Breast epithelium (tissue), 3 donors: ENCODE data around the gene IL1F10.

ENCODE experiments used
- POLR2A ChIP-seq: fragments of 450-650 bp; IDR thresholded peaks from one replicate; pipeline ENCODE4 v1.6.1; 2016; ENCODE audit warnings: antibody characterized with exemption, mild to moderate bottlenecking, moderate library complexity
- TF ChIP-seq, protein P1 (sequence below), 3 donors: fragments of 450-650 bp; IDR thresholded peaks; one replicate each; pipeline ENCODE4 v1.5.1; 2016 to 2017; ENCODE audit warnings: antibody characterized with exemption in 3 of 3, mild to moderate bottlenecking in 3 of 3, moderate library complexity in 3 of 3

DNA sequence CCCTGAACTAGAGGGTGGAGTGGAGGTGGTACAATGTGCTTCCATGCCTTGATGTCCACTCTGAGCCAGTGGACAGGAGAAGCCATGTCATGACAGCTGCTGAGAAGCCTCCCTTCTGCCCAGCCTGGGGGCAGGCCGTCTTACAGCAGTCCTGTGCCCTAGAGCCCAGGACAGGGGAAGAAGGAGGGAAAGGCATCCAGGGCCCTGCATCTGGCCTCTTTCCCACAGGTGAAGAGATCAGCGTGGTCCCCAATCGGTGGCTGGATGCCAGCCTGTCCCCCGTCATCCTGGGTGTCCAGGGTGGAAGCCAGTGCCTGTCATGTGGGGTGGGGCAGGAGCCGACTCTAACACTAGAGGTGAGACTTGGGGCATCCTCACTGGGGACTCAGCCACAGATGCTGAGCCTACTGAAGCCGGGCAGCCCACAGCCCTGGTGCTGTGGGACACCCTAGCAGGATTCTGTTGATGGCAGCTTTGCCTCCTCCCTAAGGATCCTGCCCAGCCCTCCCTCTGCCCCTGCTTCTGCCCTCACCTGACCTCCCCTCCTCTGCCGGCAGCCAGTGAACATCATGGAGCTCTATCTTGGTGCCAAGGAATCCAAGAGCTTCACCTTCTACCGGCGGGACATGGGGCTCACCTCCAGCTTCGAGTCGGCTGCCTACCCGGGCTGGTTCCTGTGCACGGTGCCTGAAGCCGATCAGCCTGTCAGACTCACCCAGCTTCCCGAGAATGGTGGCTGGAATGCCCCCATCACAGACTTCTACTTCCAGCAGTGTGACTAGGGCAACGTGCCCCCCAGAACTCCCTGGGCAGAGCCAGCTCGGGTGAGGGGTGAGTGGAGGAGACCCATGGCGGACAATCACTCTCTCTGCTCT is 5.6 kb upstream of the IL1F10 start:
- no peak for TF ChIP-seq POLR2A
- TF ChIP-seq, protein P1, sequence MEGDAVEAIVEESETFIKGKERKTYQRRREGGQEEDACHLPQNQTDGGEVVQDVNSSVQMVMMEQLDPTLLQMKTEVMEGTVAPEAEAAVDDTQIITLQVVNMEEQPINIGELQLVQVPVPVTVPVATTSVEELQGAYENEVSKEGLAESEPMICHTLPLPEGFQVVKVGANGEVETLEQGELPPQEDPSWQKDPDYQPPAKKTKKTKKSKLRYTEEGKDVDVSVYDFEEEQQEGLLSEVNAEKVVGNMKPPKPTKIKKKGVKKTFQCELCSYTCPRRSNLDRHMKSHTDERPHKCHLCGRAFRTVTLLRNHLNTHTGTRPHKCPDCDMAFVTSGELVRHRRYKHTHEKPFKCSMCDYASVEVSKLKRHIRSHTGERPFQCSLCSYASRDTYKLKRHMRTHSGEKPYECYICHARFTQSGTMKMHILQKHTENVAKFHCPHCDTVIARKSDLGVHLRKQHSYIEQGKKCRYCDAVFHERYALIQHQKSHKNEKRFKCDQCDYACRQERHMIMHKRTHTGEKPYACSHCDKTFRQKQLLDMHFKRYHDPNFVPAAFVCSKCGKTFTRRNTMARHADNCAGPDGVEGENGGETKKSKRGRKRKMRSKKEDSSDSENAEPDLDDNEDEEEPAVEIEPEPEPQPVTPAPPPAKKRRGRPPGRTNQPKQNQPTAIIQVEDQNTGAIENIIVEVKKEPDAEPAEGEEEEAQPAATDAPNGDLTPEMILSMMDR (IDR thresholded peaks at IDR 0.05): no peak
